ENCODE data around the gene USP25. TPM values are rescaled to one million over a fixed set of nuclear protein-coding genes. Genes with fewer than 3 reads are reported as not detected.

The USP25 gene
- total and polyA plus RNA-seq, 2 of the 8 experiments (the other 6 are each of a cell fraction or from before 2014, with no cell fraction given): 11.2 to 48.1 TPM

GRCh38 chr21:15860541-15860940 is 130.8 kb downstream of the USP25 start (continued):
- TF ChIP-seq CHD7 (IDR thresholded peaks at IDR 0.05; ENCODE audit: insufficient replicate concordance, low read length): no peak

Data from H1 (cell line).